ENCODE results near the gene CEP112.

Gene CEP112

GRCh38 chr17:66191593-66192377, at the start of gene CEP112:
CEP112 (minus strand) TSS chr17:66192133.
- DNase-seq = peak; percentile 92 to 93

- no peak for DNase-seq
Observed at GRCh38 chr17:66240630-66241029, 48.7 kb upstream of the CEP112 start.

- no peak for DNase-seq
Observed at GRCh38 chr17:66240013-66240412, 48.1 kb upstream of the CEP112 start.

- DNase-seq = no peak
Observed at GRCh38 chr17:66235377-66235994, 43.6 kb upstream of the CEP112 start.

- DNase-seq = no peak
Observed at GRCh38 chr17:66234611-66235010, 42.7 kb upstream of the CEP112 start.

GRCh38 chr17:66233023-66233753, 41.3 kb upstream of the CEP112 start:
- DNase-seq = no peak

- no peak for DNase-seq
Observed at GRCh38 chr17:66230922-66231591, 39.1 kb upstream of the CEP112 start.

- DNase-seq = no peak
Observed at GRCh38 chr17:66229783-66230538, 38.0 kb upstream of the CEP112 start.

- DNase-seq = no peak
Observed at GRCh38 chr17:66228887-66229782, 37.2 kb upstream of the CEP112 start, which contains the start of gene APOH. APOH (minus strand) TSS chr17:66229415; CDS start chr17:66229379, 36 bp downstream.

- no peak for DNase-seq
Observed at GRCh38 chr17:66227212-66228045, 35.5 kb upstream of the CEP112 start.

GRCh38 chr17:66222798-66223350, 30.9 kb upstream of the CEP112 start:
- DNase-seq = no peak

GRCh38 chr17:66221755-66222530, 30.0 kb upstream of the CEP112 start:
- DNase-seq = no peak

- no peak for DNase-seq
Observed at GRCh38 chr17:66221343-66221742, 29.4 kb upstream of the CEP112 start.

- no peak for DNase-seq
Observed at GRCh38 chr17:66220079-66220835, 28.3 kb upstream of the CEP112 start.

- no peak for DNase-seq
Observed at GRCh38 chr17:66215529-66215911, 23.6 kb upstream of the CEP112 start.

- no peak for DNase-seq
Observed at GRCh38 chr17:66214884-66215528, 23.1 kb upstream of the CEP112 start.

- no peak for DNase-seq
Observed at GRCh38 chr17:66211047-66211810, 19.3 kb upstream of the CEP112 start.

All from CD4-positive, alpha-beta T cell treated with Interleukin-1 beta for 1 hour (primary cell).